Choroid plexus epithelial cell (primary cell): ENCODE results near the gene HMHB1.

Experiments
- DNase-seq: peaks from one replicate; pipeline ENCODE4 v3.0.0-alpha.2; 2010; ENCODE audit warnings: low read depth
- H3K4me3 ChIP-seq: 2 replicates; pipeline ENCODE4 v1.5.1; 2011; ENCODE audit warnings: low read depth, mild to moderate bottlenecking, control low read depth, low read length, moderate library complexity
- CTCF ChIP-seq: conservative IDR thresholded peaks from 2 replicates; pipeline ENCODE4 v1.5.1; 2011; ENCODE audit warnings: low read depth, mild to moderate bottlenecking, control low read depth, inconsistent platforms, low read length, moderate library complexity

HMHB1 gene

GRCh38 chr5:143836161-143836725 lies 24.3 kb downstream of the HMHB1 start:
- DNase-seq: no peak

GRCh38 chr5:143837306-143837848 lies 25.4 kb downstream of the HMHB1 start:
- TF ChIP-seq CTCF: peak; percentile 8
- peak; percentile 54 for DNase-seq
- H3K4me3 ChIP-seq: no peak overlapping the region

More at GRCh38 chr5:143836161-143836725, 24.3 kb downstream of the HMHB1 start:
- TF ChIP-seq CTCF: no peak
- no peak overlapping the region for H3K4me3 ChIP-seq

GRCh38 chr5:143841446-143841845 lies 29.5 kb downstream of the HMHB1 start:
- TF ChIP-seq CTCF: no peak
- no peak overlapping the region for H3K4me3 ChIP-seq
- no peak for DNase-seq

GRCh38 chr5:143842920-143843319 lies 31.0 kb downstream of the HMHB1 start:
- TF ChIP-seq CTCF: no peak
- no peak overlapping the region for H3K4me3 ChIP-seq
- DNase-seq: no peak

- DNase-seq: no peak
- no peak overlapping the region for H3K4me3 ChIP-seq
- no peak for TF ChIP-seq CTCF
These were observed 31.5 kb downstream of the HMHB1 start for GRCh38 chr5:143843461-143843860.

- DNase-seq: no peak
- no peak for TF ChIP-seq CTCF
- no peak overlapping the region for H3K4me3 ChIP-seq
These were observed 38.2 kb downstream of the HMHB1 start for GRCh38 chr5:143850050-143850683.

- no peak overlapping the region for H3K4me3 ChIP-seq
- TF ChIP-seq CTCF: no peak
- DNase-seq: no peak
These were observed 39.4 kb downstream of the HMHB1 start for GRCh38 chr5:143851383-143851782.
